Sigmoid colon (tissue), 3 donors: ENCODE measurements around the gene MYO6.

Experiments used
- CTCF ChIP-seq, 4 experiments: fragments of 450-650 bp in 3 of 4; fragments of 200-600 bp in 1 of 4; IDR thresholded peaks; one replicate each; pipeline ENCODE4 v1.5.1; 2016 to 2019; ENCODE audit warnings: antibody characterized with exemption in 4 of 4, mild to moderate bottlenecking in 3 of 4, moderate library complexity in 2 of 4
- POLR2A ChIP-seq, 2 donors: fragments of 450-650 bp; IDR thresholded peaks; one replicate each; pipeline ENCODE4 v1.6.1; 2016; ENCODE audit warnings: antibody characterized with exemption in 2 of 2, mild to moderate bottlenecking in 2 of 2, moderate library complexity in 2 of 2

GRCh38 chr6:75796723-75797122 is 47.7 kb downstream of the MYO6 start:
- TF ChIP-seq POLR2A (IDR thresholded peaks at IDR 0.05) (no peak), CTCF (IDR thresholded peaks at IDR 0.05) (no peak)
